Diencephalon (tissue), 1 donor: ENCODE results near the gene IP6K2. TPM values are rescaled to one million over a fixed set of nuclear protein-coding genes. Genes with fewer than 3 reads are reported as not detected.

Source experiments
- small RNA-seq: library from RNA; depleted of rRNA; stranded (forward); fragments of <200 nt; gene quantifications from one replicate; pipeline ENCODE3, GENCODE V24; 2014
- total RNA-seq: library from RNA; depleted of rRNA; stranded (reverse); fragments of >200 nt; gene quantifications from one replicate; pipeline ENCODE4 v1.2.3, GENCODE V29; 2014

IP6K2 gene
- 94.6 TPM for total RNA-seq

GRCh38 chr3:48716982-48717746, at the start of gene IP6K2:
Gene IP6K2, minus strand, starts transcription at chr3:48717221. Its CDS starts 21,930 bp downstream, at chr3:48695291.

GRCh38 chr3:48685603-48686511, 31.2 kb downstream of the IP6K2 start, which contains the start of gene NCKIPSD:
Gene NCKIPSD, minus strand, starts transcription at chr3:48685915. Its CDS starts 108 bp downstream, at chr3:48685807.

GRCh38 chr3:48662753-48663488, 54.1 kb downstream of the IP6K2 start, which contains the start of gene CELSR3:
Gene CELSR3, minus strand, starts transcription at chr3:48662886. Its CDS starts 252 bp downstream, at chr3:48662634.

Small RNA genes lying within 50 kb of the gene (small RNA-seq; reads per million reads assigned to genes)
- gene AC141002.1, result not detected

Other genes with a start within 250 kb of the IP6K2 start
- 56.1 TPM for gene SHISA5, start 213.0 kb downstream of the IP6K2 start, total RNA-seq
- 20.8 TPM for gene PFKFB4, start 160.4 kb downstream of the IP6K2 start, total RNA-seq
- gene UCN2, start 153.4 kb downstream of the IP6K2 start, total RNA-seq, result not detected
- gene COL7A1, start 121.9 kb downstream of the IP6K2 start, total RNA-seq, result 3.5 TPM
- 194 TPM for gene UQCRC1, start 107.6 kb downstream of the IP6K2 start, total RNA-seq
- not detected for gene TMEM89, start 95.5 kb downstream of the IP6K2 start, total RNA-seq
- 7.6 TPM for gene SLC26A6, start 81.8 kb downstream of the IP6K2 start, total RNA-seq
- gene CELSR3, start 54.3 kb downstream of the IP6K2 start, total RNA-seq, result 30.4 TPM
- gene NCKIPSD, start 31.3 kb downstream of the IP6K2 start, total RNA-seq, result 9.2 TPM
- 38.8 TPM for gene PRKAR2A, start 130.7 kb upstream of the IP6K2 start, total RNA-seq
- gene SLC25A20, start 181.7 kb upstream of the IP6K2 start, total RNA-seq, result 10.6 TPM
- 70.6 TPM for gene ARIH2, start 201.6 kb upstream of the IP6K2 start, total RNA-seq